PC-3 (cell line): ENCODE results near the gene TEDDM1.

Experiments
- EZH2 ChIP-seq: fragments of 300-600 bp; sonication (generic); IDR thresholded peaks from one replicate; pipeline ENCODE4 v1.6.1; 2017; ENCODE audit warnings: antibody characterized with exemption, mild to moderate bottlenecking, low read length; ENCODE audit not compliant: unreplicated experiment
- TF ChIP-seq, protein P1 (sequence below): fragments of 300-600 bp; sonication (generic); conservative IDR thresholded peaks from 2 replicates; pipeline ENCODE4 v1.5.1; 2017; ENCODE audit warnings: antibody characterized with exemption, low read depth, mild to moderate bottlenecking, low read length

DNA sequence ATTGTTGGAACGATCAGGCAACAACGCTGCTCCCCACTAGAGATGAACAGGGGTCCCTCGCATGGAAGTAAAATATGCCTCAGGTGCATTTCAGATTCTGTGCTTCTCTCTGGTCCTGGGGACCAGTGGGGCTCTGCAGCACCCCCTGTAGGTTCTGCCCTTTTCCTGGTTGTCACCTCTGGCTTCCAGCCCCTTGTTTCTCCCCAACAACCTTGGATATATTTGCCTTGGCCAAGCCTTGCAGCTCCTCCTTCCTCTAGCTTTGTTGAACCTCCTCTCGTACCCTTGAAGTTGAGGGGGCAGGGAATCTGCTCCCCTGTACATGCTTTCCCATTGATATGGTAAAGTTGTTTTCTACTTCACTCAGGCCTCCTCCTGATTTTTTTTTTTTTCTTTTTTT lies 44.0 kb upstream of the TEDDM1 start:
- TF ChIP-seq, protein P1, sequence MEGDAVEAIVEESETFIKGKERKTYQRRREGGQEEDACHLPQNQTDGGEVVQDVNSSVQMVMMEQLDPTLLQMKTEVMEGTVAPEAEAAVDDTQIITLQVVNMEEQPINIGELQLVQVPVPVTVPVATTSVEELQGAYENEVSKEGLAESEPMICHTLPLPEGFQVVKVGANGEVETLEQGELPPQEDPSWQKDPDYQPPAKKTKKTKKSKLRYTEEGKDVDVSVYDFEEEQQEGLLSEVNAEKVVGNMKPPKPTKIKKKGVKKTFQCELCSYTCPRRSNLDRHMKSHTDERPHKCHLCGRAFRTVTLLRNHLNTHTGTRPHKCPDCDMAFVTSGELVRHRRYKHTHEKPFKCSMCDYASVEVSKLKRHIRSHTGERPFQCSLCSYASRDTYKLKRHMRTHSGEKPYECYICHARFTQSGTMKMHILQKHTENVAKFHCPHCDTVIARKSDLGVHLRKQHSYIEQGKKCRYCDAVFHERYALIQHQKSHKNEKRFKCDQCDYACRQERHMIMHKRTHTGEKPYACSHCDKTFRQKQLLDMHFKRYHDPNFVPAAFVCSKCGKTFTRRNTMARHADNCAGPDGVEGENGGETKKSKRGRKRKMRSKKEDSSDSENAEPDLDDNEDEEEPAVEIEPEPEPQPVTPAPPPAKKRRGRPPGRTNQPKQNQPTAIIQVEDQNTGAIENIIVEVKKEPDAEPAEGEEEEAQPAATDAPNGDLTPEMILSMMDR, result no peak
- TF ChIP-seq EZH2, result no peak
